ENCODE data around the gene AURKB. TPM values are rescaled to one million over a fixed set of nuclear protein-coding genes. Genes with fewer than 3 reads are reported as not detected.

Gene AURKB
- total RNA-seq, 1 experiment from 2014 or later: 209 TPM

GRCh38 chr17:8223356-8224126, 13.2 kb upstream of the AURKB start:
- TSS peak; percentile 88 for BruUV-seq (replicated peaks)
- intact Hi-C loops (cut with micrococcal nuclease; ENCODE audit: unreplicated experiment): loop anchor here (2.0 to 5.0 kb wide), 3 partner anchors 77 to 381 kb away; partner anchors contain the start of gene CHD3
- Histone ChIP-seq H3K27ac (ENCODE audit: low read depth, low read length, poor library complexity, severe bottlenecking) (peak overlapping the region; percentile 95), H3K36me3 (ENCODE audit: insufficient read depth, low read length, poor library complexity, severe bottlenecking) (peaks cover 16% of the 10 kb centered on the region), H3K4me3 (ENCODE audit: low read depth, low read length, poor library complexity, severe bottlenecking) (peak overlapping the region; percentile 85), H3K4me1 (ENCODE audit: insufficient read depth, low read length, poor library complexity, severe bottlenecking) (peaks cover 13% of the 10 kb centered on the region), H3K27me3 (replicated peaks; ENCODE audit: insufficient read depth, low read depth, low read length, poor library complexity) (no peaks in the 10 kb centered on the region), H3K9me3 (ENCODE audit: low read depth, low read length, poor library complexity, severe bottlenecking) (no peaks in the 10 kb centered on the region)
- POLR2A ChIA-PET (ENCODE audit: low non-redundant PET): interaction anchor here (0.6 kb wide), 1 partner anchor 8 kb away, joined by 3 read pairs; no protein-coding TSS in a partner anchor
- TF ChIP-seq EZH2 (IDR thresholded peaks at IDR 0.05; ENCODE audit: borderline replicate concordance, low read depth, low read length, poor library complexity, severe bottlenecking): no peak
- peak; percentile 40 for TF ChIP-seq CTCF (conservative IDR thresholded peaks at IDR 0.05; ENCODE audit: low read depth, low read length)
- DNase-seq (ENCODE audit: low spot score): peak; percentile 71
- CTCF ChIA-PET: interaction anchor here (0.6 kb wide), 1 partner anchor 114 kb away, joined by 8 read pairs; no protein-coding TSS in a partner anchor

GRCh38 chr17:8222630-8223355, 12.4 kb upstream of the AURKB start:
- H3K9me3 ChIP-seq (ENCODE audit: low read depth, low read length, poor library complexity, severe bottlenecking): no peaks in the 10 kb centered on the region
- peak; percentile 96 for DNase-seq (ENCODE audit: low spot score)
- CTCF ChIA-PET: interaction anchor here (0.6 kb wide), 1 partner anchor 114 kb away, joined by 8 read pairs; no protein-coding TSS in a partner anchor
- POLR2A ChIA-PET (ENCODE audit: low non-redundant PET): interaction anchor here (0.7 kb wide), 1 partner anchor 173 kb away, joined by 3 read pairs; no protein-coding TSS in a partner anchor
- TF ChIP-seq CTCF (conservative IDR thresholded peaks at IDR 0.05; ENCODE audit: low read depth, low read length): no peak
- no peak for TF ChIP-seq EZH2 (IDR thresholded peaks at IDR 0.05; ENCODE audit: borderline replicate concordance, low read depth, low read length, poor library complexity, severe bottlenecking)
- peak overlapping the region; percentile 85 for H3K4me3 ChIP-seq (ENCODE audit: low read depth, low read length, poor library complexity, severe bottlenecking)
- intact Hi-C loops (cut with micrococcal nuclease; ENCODE audit: unreplicated experiment): loop anchor here (1.0 to 5.0 kb wide), 7 partner anchors 35 to 380 kb away; partner anchors contain the start of gene CHD3
- peaks cover 8% of the 10 kb centered on the region for H3K36me3 ChIP-seq (ENCODE audit: insufficient read depth, low read length, poor library complexity, severe bottlenecking)
- H3K27me3 ChIP-seq (replicated peaks; ENCODE audit: insufficient read depth, low read depth, low read length, poor library complexity): no peaks in the 10 kb centered on the region
- H3K27ac ChIP-seq (ENCODE audit: low read depth, low read length, poor library complexity, severe bottlenecking): peak overlapping the region; percentile 95
- BruUV-seq (replicated peaks): no TSS peak
- peaks cover 13% of the 10 kb centered on the region for H3K4me1 ChIP-seq (ENCODE audit: insufficient read depth, low read length, poor library complexity, severe bottlenecking)

- Histone ChIP-seq H3K36me3 (ENCODE audit: insufficient read depth, low read length, poor library complexity, severe bottlenecking) (peaks cover 3% of the 10 kb centered on the region), H3K9me3 (ENCODE audit: low read depth, low read length, poor library complexity, severe bottlenecking) (no peaks in the 10 kb centered on the region), H3K4me3 (ENCODE audit: low read depth, low read length, poor library complexity, severe bottlenecking) (peak overlapping the region; percentile 85), H3K27ac (ENCODE audit: low read depth, low read length, poor library complexity, severe bottlenecking) (peak overlapping the region; percentile 95), H3K27me3 (replicated peaks; ENCODE audit: insufficient read depth, low read depth, low read length, poor library complexity) (no peaks in the 10 kb centered on the region), H3K4me1 (ENCODE audit: insufficient read depth, low read length, poor library complexity, severe bottlenecking) (peaks cover 9% of the 10 kb centered on the region)
- TF ChIP-seq EZH2 (IDR thresholded peaks at IDR 0.05; ENCODE audit: borderline replicate concordance, low read depth, low read length, poor library complexity, severe bottlenecking) (no peak), CTCF (conservative IDR thresholded peaks at IDR 0.05; ENCODE audit: low read depth, low read length) (no peak)
- intact Hi-C loops (cut with micrococcal nuclease; ENCODE audit: unreplicated experiment): loop anchor here (1.0 to 5.0 kb wide), 7 partner anchors 35 to 380 kb away; partner anchors contain the start of gene CHD3
- ChIA-PET CTCF (no interaction called here), POLR2A (ENCODE audit: low non-redundant PET) (interaction anchor here (1.8 kb wide), 1 partner anchor 49 kb away, joined by 6 read pairs; no protein-coding TSS in a partner anchor)
- no TSS peak for BruUV-seq (replicated peaks)
- DNase-seq (ENCODE audit: low spot score): no peak
These were observed 11.9 kb upstream of the AURKB start for GRCh38 chr17:8222380-8222629.

All from A673 (cell line).